Adrenal gland (tissue), 5 donors: ENCODE results near the gene KDM4C.

Experiments
- CTCF ChIP-seq, 6 experiments: fragments of 450-650 bp in 4 of 6; fragments of 200-600 bp in 2 of 6; sonication (generic) in 1 of 6; IDR thresholded peaks; 1 replicate in 5 of 6; 2 replicates in 1 of 6; pipeline versions ENCODE4 v1.5.1 to v1.8.0; 2016 to 2021; ENCODE audit warnings: antibody characterized with exemption in 6 of 6, mild to moderate bottlenecking in 2 of 6, moderate library complexity in 1 of 6
- POLR2A ChIP-seq, 2 donors: fragments of 450-650 bp; IDR thresholded peaks; one replicate each; pipeline ENCODE4 v1.6.1; 2017; ENCODE audit warnings: antibody characterized with exemption in 2 of 2, mild to moderate bottlenecking in 2 of 2, moderate library complexity in 1 of 2
- donor health status: DM: no; HTN: no; CAD: no.

- TF ChIP-seq POLR2A (IDR thresholded peaks at IDR 0.05) (no peak), CTCF (IDR thresholded peaks at IDR 0.05) (no peak)
Observed at GRCh38 chr9:7139886-7140285, 382.1 kb downstream of the KDM4C start.
